Karpas-422 (cell line): ENCODE data around the gene GLIS1. TPM values are rescaled to one million over a fixed set of nuclear protein-coding genes. Genes with fewer than 3 reads are reported as not detected.

ENCODE experiments used
- DNase-seq: peaks from one replicate; pipeline ENCODE4 v3.0.0-alpha.2; 2015
- H2AFZ ChIP-seq: fragments of 200-600 bp; sonication (generic); 2 replicates; pipeline ENCODE4 v1.6.1; 2014; ENCODE audit warnings: antibody characterized with exemption, low read length, mixed read lengths
- H3K27ac ChIP-seq: fragments of 200-600 bp; sonication (generic); 2 replicates; pipeline ENCODE4 v1.5.1; 2014; ENCODE audit warnings: mild to moderate bottlenecking, low read length, moderate library complexity
- H3K27me3 ChIP-seq: fragments of 200-600 bp; sonication (generic); 2 replicates; pipeline ENCODE4 v1.6.1; 2014; ENCODE audit warnings: low read length, mixed read lengths
- H3K36me3 ChIP-seq: fragments of 200-600 bp; sonication (generic); 2 replicates; pipeline ENCODE4 v1.6.1; 2014; ENCODE audit warnings: low read length, mixed read lengths; ENCODE audit not compliant: insufficient read depth
- H3K4me1 ChIP-seq: fragments of 200-600 bp; sonication (generic); 2 replicates; pipeline ENCODE4 v1.6.1; 2014; ENCODE audit warnings: mild to moderate bottlenecking, low read length, mixed read lengths
- H3K4me2 ChIP-seq: fragments of 200-600 bp; sonication (generic); 2 replicates; pipeline ENCODE4 v1.6.1; 2014; ENCODE audit warnings: low read length, low read depth, mild to moderate bottlenecking; ENCODE audit not compliant: poor library complexity, severe bottlenecking
- H3K4me3 ChIP-seq: fragments of 200-600 bp; sonication (generic); 2 replicates; pipeline ENCODE4 v1.5.1; 2014; ENCODE audit warnings: mild to moderate bottlenecking, antibody characterized with exemption, low read length, mixed read lengths
- H3K79me2 ChIP-seq: fragments of 200-600 bp; sonication (generic); 2 replicates; pipeline ENCODE4 v1.6.1; 2014; ENCODE audit warnings: mild to moderate bottlenecking, low read length, mixed read lengths
- H3K9ac ChIP-seq: fragments of 200-600 bp; sonication (generic); 2 replicates; pipeline ENCODE4 v1.6.0; 2014; ENCODE audit warnings: low read length
- H3K9me2 ChIP-seq: fragments of 200-600 bp; sonication (generic), shearing (Covaris generic); replicated peaks from 2 replicates; pipeline ENCODE4 v1.6.0; 2014; ENCODE audit warnings: mild to moderate bottlenecking, low read length, moderate library complexity; ENCODE audit not compliant: insufficient read depth
- H3K9me3 ChIP-seq: fragments of 300-700, 200-600 bp; sonication (generic); 2 replicates; pipeline ENCODE4 v1.6.1; 2014; ENCODE audit warnings: low read length, mixed read lengths
- H4K20me1 ChIP-seq: fragments of 200-600 bp; sonication (generic); 2 replicates; pipeline ENCODE4 v1.6.1; 2014; ENCODE audit warnings: mild to moderate bottlenecking, antibody characterized with exemption, low read length, low read depth; ENCODE audit not compliant: insufficient read depth
- total RNA-seq: library from RNA; depleted of rRNA; stranded (reverse); fragments of >200 nt; shearing (Covaris generic); gene quantifications from 2 replicates; pipeline ENCODE4 v1.2.3, GENCODE V29; 2014; ENCODE audit warnings: low replicate concordance

Gene GLIS1
- total RNA-seq, 1 experiment from 2014 or later, result not detected

GRCh38 chr1:53585129-53585528 lies 153.8 kb downstream of the GLIS1 start:
- H4K20me1 ChIP-seq, result no peaks in the 10 kb centered on the region; the same call in 1 of the 2 replicates
- H3K4me3 ChIP-seq, result no peak overlapping the region
- H3K27ac ChIP-seq, result no peak overlapping the region
- no peaks in the 10 kb centered on the region for H3K9me2 ChIP-seq
- H3K36me3 ChIP-seq, result no peaks in the 10 kb centered on the region
- no peaks in the 10 kb centered on the region for H3K27me3 ChIP-seq
- no peak overlapping the region for H3K4me2 ChIP-seq
- H3K9me3 ChIP-seq, result no peaks in the 10 kb centered on the region
- DNase-seq, result no peak
- H3K79me2 ChIP-seq, result no peaks in the 10 kb centered on the region
- H3K4me1 ChIP-seq, result peaks cover 15% of the 10 kb centered on the region
- H2AFZ ChIP-seq, result no peak overlapping the region
- no peak overlapping the region for H3K9ac ChIP-seq

GRCh38 chr1:53584777-53585107 lies 154.2 kb downstream of the GLIS1 start:
- no peak for DNase-seq
- H2AFZ ChIP-seq, result no peak overlapping the region
- no peak overlapping the region for H3K27ac ChIP-seq
- no peaks in the 10 kb centered on the region for H3K27me3 ChIP-seq
- H3K4me2 ChIP-seq, result no peak overlapping the region
- no peak overlapping the region for H3K4me3 ChIP-seq
- H3K9me3 ChIP-seq, result no peaks in the 10 kb centered on the region
- no peaks in the 10 kb centered on the region for H3K36me3 ChIP-seq
- no peaks in the 10 kb centered on the region for H3K79me2 ChIP-seq
- H3K9me2 ChIP-seq, result no peaks in the 10 kb centered on the region
- H3K9ac ChIP-seq, result no peak overlapping the region
- no peaks in the 10 kb centered on the region; the same call in 1 of the 2 replicates for H4K20me1 ChIP-seq
- peaks cover 15% of the 10 kb centered on the region for H3K4me1 ChIP-seq

- no peaks in the 10 kb centered on the region for H3K27me3 ChIP-seq
- H4K20me1 ChIP-seq, result no peaks in the 10 kb centered on the region; the same call in 1 of the 2 replicates
- H3K4me1 ChIP-seq, result peaks cover 15% of the 10 kb centered on the region
These were observed 154.8 kb downstream of the GLIS1 start for GRCh38 chr1:53583868-53584776.

GRCh38 chr1:53583021-53583867 lies 155.7 kb downstream of the GLIS1 start:
- H3K9me2 ChIP-seq, result no peaks in the 10 kb centered on the region
- H3K9me3 ChIP-seq, result no peaks in the 10 kb centered on the region
- peaks cover 15% of the 10 kb centered on the region for H3K4me1 ChIP-seq
- H3K9ac ChIP-seq, result no peak overlapping the region
- no peak overlapping the region for H2AFZ ChIP-seq
- H3K27ac ChIP-seq, result no peak overlapping the region
- no peaks in the 10 kb centered on the region for H3K79me2 ChIP-seq
- H3K36me3 ChIP-seq, result no peaks in the 10 kb centered on the region
- H3K27me3 ChIP-seq, result no peaks in the 10 kb centered on the region
- H4K20me1 ChIP-seq, result no peaks in the 10 kb centered on the region; the same call in 1 of the 2 replicates
- no peak overlapping the region for H3K4me3 ChIP-seq
- DNase-seq, result no peak
- H3K4me2 ChIP-seq, result no peak overlapping the region

More at GRCh38 chr1:53583868-53584776, 154.8 kb downstream of the GLIS1 start:
- H2AFZ ChIP-seq, result no peak overlapping the region
- DNase-seq, result no peak
- no peak overlapping the region for H3K9ac ChIP-seq
- no peaks in the 10 kb centered on the region for H3K9me2 ChIP-seq
- H3K9me3 ChIP-seq, result no peaks in the 10 kb centered on the region
- no peak overlapping the region for H3K4me2 ChIP-seq
- H3K79me2 ChIP-seq, result no peaks in the 10 kb centered on the region
- H3K36me3 ChIP-seq, result no peaks in the 10 kb centered on the region
- H3K4me3 ChIP-seq, result no peak overlapping the region
- no peak overlapping the region for H3K27ac ChIP-seq

GRCh38 chr1:53582211-53583020 lies 156.5 kb downstream of the GLIS1 start:
- Histone ChIP-seq H3K4me2 (no peak overlapping the region), H3K36me3 (no peaks in the 10 kb centered on the region), H4K20me1 (no peaks in the 10 kb centered on the region; the same call in 1 of the 2 replicates), H3K4me3 (no peak overlapping the region), H3K79me2 (no peaks in the 10 kb centered on the region), H3K9me2 (no peaks in the 10 kb centered on the region), H2AFZ (no peak overlapping the region), H3K4me1 (peaks cover 15% of the 10 kb centered on the region), H3K27me3 (no peaks in the 10 kb centered on the region), H3K9ac (no peak overlapping the region), H3K27ac (no peak overlapping the region), H3K9me3 (no peaks in the 10 kb centered on the region)
- DNase-seq, result no peak

GRCh38 chr1:53581476-53581875 lies 157.5 kb downstream of the GLIS1 start:
- Histone ChIP-seq H3K4me2 (no peak overlapping the region), H3K9me3 (no peaks in the 10 kb centered on the region), H3K4me1 (peaks cover 24% of the 10 kb centered on the region), H3K4me3 (no peak overlapping the region), H4K20me1 (no peaks in the 10 kb centered on the region; the same call in 1 of the 2 replicates), H3K9ac (no peak overlapping the region), H3K27ac (no peak overlapping the region), H2AFZ (no peak overlapping the region), H3K9me2 (no peaks in the 10 kb centered on the region), H3K79me2 (no peaks in the 10 kb centered on the region), H3K27me3 (no peaks in the 10 kb centered on the region), H3K36me3 (no peaks in the 10 kb centered on the region)
- no peak for DNase-seq

GRCh38 chr1:53580739-53581475 lies 158.1 kb downstream of the GLIS1 start:
- Histone ChIP-seq H3K9me3 (no peaks in the 10 kb centered on the region), H2AFZ (no peak overlapping the region), H3K27me3 (no peaks in the 10 kb centered on the region), H3K4me1 (peaks cover 30% of the 10 kb centered on the region), H4K20me1 (peaks cover 3% of the 10 kb centered on the region; the same call in 1 of the 2 replicates), H3K36me3 (no peaks in the 10 kb centered on the region), H3K4me2 (no peak overlapping the region), H3K9me2 (no peaks in the 10 kb centered on the region), H3K79me2 (no peaks in the 10 kb centered on the region), H3K4me3 (no peak overlapping the region), H3K27ac (no peak overlapping the region), H3K9ac (no peak overlapping the region)
- DNase-seq, result no peak
